K562 (cell line): ENCODE data around the gene BTF3L4. TPM values are rescaled to one million over a fixed set of nuclear protein-coding genes. Genes with fewer than 3 reads are reported as not detected.
A peak's percentile ranks its signal among the peaks of the same experiment; 100 is the strongest.

ENCODE experiments used
- CHD2 ChIP-seq: IDR thresholded peaks from 2 replicates; pipeline ENCODE4 v1.6.1; 2011; ENCODE audit warnings: low read depth, low read length
- EP300 ChIP-seq: IDR thresholded peaks from 2 replicates; pipeline ENCODE4 v1.6.1; 2012; ENCODE audit warnings: low read length, improper control_type of control experiment
- GMEB1 ChIP-seq: fragments of 250-450 bp; sonication (Bioruptor Pico); IDR thresholded peaks from 2 replicates; pipeline ENCODE4 v1.4.0; 2020; ENCODE audit warnings: mild to moderate bottlenecking
- HDAC2 ChIP-seq: fragments of 450-650 bp; IDR thresholded peaks from 2 replicates; pipeline ENCODE4 v1.6.1; 2016; ENCODE audit warnings: mild to moderate bottlenecking
- KDM4B ChIP-seq, 2 experiments: fragments of 450-650 bp in 1 of 2; sonication (generic) in 1 of 2; IDR thresholded peaks; 2 replicates each; pipeline ENCODE4 v1.6.1; 2016 to 2017; ENCODE audit warnings: borderline replicate concordance in 2 of 2, antibody characterized with exemption in 1 of 2, low read depth in 1 of 2, mild to moderate bottlenecking in 1 of 2
- KLF6 ChIP-seq: fragments of 250-450 bp; sonication (Bioruptor Pico); IDR thresholded peaks from 2 replicates; pipeline ENCODE4 v1.4.0; 2020; ENCODE audit warnings: mild to moderate bottlenecking, moderate library complexity, borderline replicate concordance
- OTX1 ChIP-seq: fragments of 450-650 bp; formaldehyde crosslinking; IDR thresholded peaks from 2 replicates; pipeline ENCODE4 v1.4.0; 2022; ENCODE audit warnings: mild to moderate bottlenecking
- PHB ChIP-seq: fragments of 250-450 bp; sonication (Bioruptor Pico); IDR thresholded peaks from 2 replicates; pipeline ENCODE4 v1.5.0; 2021
- RREB1 ChIP-seq: fragments of 250-450 bp; sonication (Bioruptor Pico); IDR thresholded peaks from 2 replicates; pipeline ENCODE4 v1.4.0; 2020
- RUNX1 ChIP-seq: sonication (generic); IDR thresholded peaks from 2 replicates; pipeline ENCODE4 v1.6.1; 2016; ENCODE audit warnings: antibody characterized with exemption, low read depth
- SNAPC5 ChIP-seq: fragments of 250-450 bp; sonication (Bioruptor Pico); IDR thresholded peaks from 2 replicates; pipeline ENCODE4 v1.8.0; 2021; ENCODE audit warnings: moderate library complexity, mild to moderate bottlenecking, inconsistent platforms
- TAF1 ChIP-seq: IDR thresholded peaks from 2 replicates; pipeline ENCODE4 v1.6.1; 2011; ENCODE audit warnings: mild to moderate bottlenecking, low read length, moderate library complexity; ENCODE audit not compliant: insufficient read depth, control insufficient read depth, severe bottlenecking; ENCODE audit errors: extremely low read depth
- TFAP4 ChIP-seq: sonication (generic); formaldehyde crosslinking; IDR thresholded peaks from 2 replicates; pipeline ENCODE4 v1.8.0; 2022; ENCODE audit warnings: missing genetic modification reagents, mild to moderate bottlenecking, moderate library complexity, borderline replicate concordance
- ZNF436 ChIP-seq: fragments of 250-450, 450-650 bp; sonication (Bioruptor Pico); formaldehyde crosslinking; IDR thresholded peaks from 2 replicates; pipeline ENCODE4 v1.7.0; 2020; ENCODE audit warnings: mild to moderate bottlenecking
- ZNF551 ChIP-seq: fragments of 250-450 bp; sonication (Bioruptor Pico); IDR thresholded peaks from 2 replicates; pipeline ENCODE4 v1.5.0; 2021; ENCODE audit warnings: mild to moderate bottlenecking, moderate library complexity
- polyA plus RNA-seq, 8 experiments: library from polyadenylated mRNA; depleted of rRNA in 4 of 8; stranded (reverse) in 5 of 8; unstranded in 3 of 8; fragments of >200 nt; fragmentation: Nextera tagmentation in 2 of 8; fragmentation: Illumina TruSeq in 1 of 8; extraction: Ambion mirVana in 2 of 8; extraction: Trizol in 1 of 8; gene quantifications; 2 replicates each; pipeline versions ENCODE4 v1.2.1 to v1.2.3, GENCODE V29; 2011 to 2014; ENCODE audit warnings: inconsistent platforms in 1 of 8, missing spikeins in 1 of 8
- total RNA-seq, 7 experiments: library from RNA; depleted of rRNA in 6 of 7; stranded (reverse); fragments of >200 nt in 6 of 7; fragmentation: Illumina TruSeq in 2 of 7; extraction: Trizol in 2 of 7; gene quantifications; 2 replicates each; pipeline versions ENCODE4 v1.2.1 to v1.2.3, GENCODE V29; 2011 to 2021; ENCODE audit warnings: low replicate concordance in 1 of 7

Gene BTF3L4
- total and polyA plus RNA-seq, 9 of the 15 experiments (the other 6 are each of a cell fraction or from before 2014, with no cell fraction given) = 40.1 to 106 (median 88.8) TPM

- TF ChIP-seq RREB1 (CRISPR knock-in tag) (no peak), ZNF551 (no peak), ZNF436 (CRISPR knock-in tag) (no peak), KLF6 (CRISPR knock-in tag) (no peak), EP300 (no peak), SNAPC5 (no peak), KDM4B (IDR thresholded peaks at IDR 0.05; ENCODE audit: borderline replicate concordance in 2 of 2, low read depth in 1 of 2) (peak in 1 of 2 experiments; percentile 23; a peak in 1 of 4 replicates), OTX1 (CRISPR knock-in tag) (no peak), PHB (CRISPR knock-in tag) (no peak), CHD2 (no peak), RUNX1 (no peak), GMEB1 (no peak), HDAC2 (peak; percentile 81), TAF1 (peak; percentile 86), TFAP4 (CRISPR knock-in tag) (peak; percentile 91)
Measured at GRCh38 chr1:52056163-52056936, at the start of gene BTF3L4 (continued).
